Lower leg skin (tissue), 3 donors: ENCODE data around the gene YY1.
"Not testable (repeated sequence)": the region's sequence is repeated elsewhere in the genome, so short reads cannot be mapped to it uniquely, and the experiment has no call there.

Experiments used
- POLR2A ChIP-seq, 2 donors: fragments of 450-650 bp; IDR thresholded peaks; one replicate each; pipeline ENCODE4 v1.6.1; 2016 to 2017; ENCODE audit warnings: antibody characterized with exemption in 2 of 2, mild to moderate bottlenecking in 1 of 2, moderate library complexity in 1 of 2
- TF ChIP-seq, protein P1 (sequence below), 3 donors: fragments of 450-650 bp; IDR thresholded peaks; one replicate each; pipeline ENCODE4 v1.5.1; 2016; ENCODE audit warnings: antibody characterized with exemption in 3 of 3, mild to moderate bottlenecking in 3 of 3, moderate library complexity in 2 of 3

DNA sequence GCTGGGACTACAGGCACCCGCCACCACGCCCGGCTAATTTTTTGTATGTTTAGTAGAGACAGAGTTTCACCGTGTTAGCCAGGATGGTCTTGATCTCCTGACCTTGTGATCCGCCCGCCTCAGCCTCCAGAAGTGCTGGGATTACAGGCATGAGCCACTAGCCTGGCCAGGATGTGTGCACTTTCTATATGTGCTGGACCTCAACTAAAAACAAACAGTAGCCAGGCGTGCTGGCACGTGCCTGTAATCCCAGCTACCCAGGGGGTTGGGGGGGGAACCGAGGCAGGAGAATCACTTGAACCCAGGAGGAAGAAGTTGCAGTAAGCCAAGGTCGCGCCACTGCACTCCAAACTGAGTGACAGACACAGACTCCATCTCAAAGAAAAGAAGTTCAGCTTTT, 57.8 kb downstream of the YY1 start:
- TF ChIP-seq, protein P1, sequence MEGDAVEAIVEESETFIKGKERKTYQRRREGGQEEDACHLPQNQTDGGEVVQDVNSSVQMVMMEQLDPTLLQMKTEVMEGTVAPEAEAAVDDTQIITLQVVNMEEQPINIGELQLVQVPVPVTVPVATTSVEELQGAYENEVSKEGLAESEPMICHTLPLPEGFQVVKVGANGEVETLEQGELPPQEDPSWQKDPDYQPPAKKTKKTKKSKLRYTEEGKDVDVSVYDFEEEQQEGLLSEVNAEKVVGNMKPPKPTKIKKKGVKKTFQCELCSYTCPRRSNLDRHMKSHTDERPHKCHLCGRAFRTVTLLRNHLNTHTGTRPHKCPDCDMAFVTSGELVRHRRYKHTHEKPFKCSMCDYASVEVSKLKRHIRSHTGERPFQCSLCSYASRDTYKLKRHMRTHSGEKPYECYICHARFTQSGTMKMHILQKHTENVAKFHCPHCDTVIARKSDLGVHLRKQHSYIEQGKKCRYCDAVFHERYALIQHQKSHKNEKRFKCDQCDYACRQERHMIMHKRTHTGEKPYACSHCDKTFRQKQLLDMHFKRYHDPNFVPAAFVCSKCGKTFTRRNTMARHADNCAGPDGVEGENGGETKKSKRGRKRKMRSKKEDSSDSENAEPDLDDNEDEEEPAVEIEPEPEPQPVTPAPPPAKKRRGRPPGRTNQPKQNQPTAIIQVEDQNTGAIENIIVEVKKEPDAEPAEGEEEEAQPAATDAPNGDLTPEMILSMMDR (IDR thresholded peaks at IDR 0.05) = not testable (repeated sequence)
- not testable (repeated sequence) for TF ChIP-seq POLR2A (IDR thresholded peaks at IDR 0.05)
